Choroid plexus epithelial cell (primary cell): Measurements from ENCODE around the gene SLC8A3.

Experiments used
- DNase-seq: peaks from one replicate; pipeline ENCODE4 v3.0.0-alpha.2; 2010; ENCODE audit warnings: low read depth
- H3K4me3 ChIP-seq: 2 replicates; pipeline ENCODE4 v1.5.1; 2011; ENCODE audit warnings: low read depth, mild to moderate bottlenecking, control low read depth, low read length, moderate library complexity
- TF ChIP-seq, protein P1 (sequence below): conservative IDR thresholded peaks from 2 replicates; pipeline ENCODE4 v1.5.1; 2011; ENCODE audit warnings: low read depth, mild to moderate bottlenecking, control low read depth, inconsistent platforms, low read length, moderate library complexity

The SLC8A3 gene

DNA sequence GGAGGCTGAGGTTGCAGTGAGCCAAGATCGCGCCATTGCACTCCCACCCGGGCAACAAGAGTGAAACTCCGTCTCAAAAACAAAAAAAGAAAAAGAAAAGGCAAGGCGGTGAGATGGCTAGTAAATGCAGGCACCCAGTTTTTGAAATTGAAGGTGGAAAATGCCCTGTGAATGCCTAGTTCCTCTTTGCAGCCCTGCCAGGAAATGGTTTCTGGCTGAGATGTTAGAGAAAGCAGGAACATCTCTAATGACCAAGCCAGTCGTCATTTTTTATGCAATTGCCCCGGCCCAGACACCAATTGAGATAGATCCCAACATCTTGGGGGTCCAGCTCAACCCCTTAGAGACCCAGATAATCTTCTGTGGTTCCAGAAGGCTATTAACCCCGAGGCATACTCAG is 17.0 kb downstream of the SLC8A3 start:
- no peak overlapping the region for H3K4me3 ChIP-seq
- DNase-seq: no peak
- TF ChIP-seq, protein P1, sequence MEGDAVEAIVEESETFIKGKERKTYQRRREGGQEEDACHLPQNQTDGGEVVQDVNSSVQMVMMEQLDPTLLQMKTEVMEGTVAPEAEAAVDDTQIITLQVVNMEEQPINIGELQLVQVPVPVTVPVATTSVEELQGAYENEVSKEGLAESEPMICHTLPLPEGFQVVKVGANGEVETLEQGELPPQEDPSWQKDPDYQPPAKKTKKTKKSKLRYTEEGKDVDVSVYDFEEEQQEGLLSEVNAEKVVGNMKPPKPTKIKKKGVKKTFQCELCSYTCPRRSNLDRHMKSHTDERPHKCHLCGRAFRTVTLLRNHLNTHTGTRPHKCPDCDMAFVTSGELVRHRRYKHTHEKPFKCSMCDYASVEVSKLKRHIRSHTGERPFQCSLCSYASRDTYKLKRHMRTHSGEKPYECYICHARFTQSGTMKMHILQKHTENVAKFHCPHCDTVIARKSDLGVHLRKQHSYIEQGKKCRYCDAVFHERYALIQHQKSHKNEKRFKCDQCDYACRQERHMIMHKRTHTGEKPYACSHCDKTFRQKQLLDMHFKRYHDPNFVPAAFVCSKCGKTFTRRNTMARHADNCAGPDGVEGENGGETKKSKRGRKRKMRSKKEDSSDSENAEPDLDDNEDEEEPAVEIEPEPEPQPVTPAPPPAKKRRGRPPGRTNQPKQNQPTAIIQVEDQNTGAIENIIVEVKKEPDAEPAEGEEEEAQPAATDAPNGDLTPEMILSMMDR: no peak

DNA sequence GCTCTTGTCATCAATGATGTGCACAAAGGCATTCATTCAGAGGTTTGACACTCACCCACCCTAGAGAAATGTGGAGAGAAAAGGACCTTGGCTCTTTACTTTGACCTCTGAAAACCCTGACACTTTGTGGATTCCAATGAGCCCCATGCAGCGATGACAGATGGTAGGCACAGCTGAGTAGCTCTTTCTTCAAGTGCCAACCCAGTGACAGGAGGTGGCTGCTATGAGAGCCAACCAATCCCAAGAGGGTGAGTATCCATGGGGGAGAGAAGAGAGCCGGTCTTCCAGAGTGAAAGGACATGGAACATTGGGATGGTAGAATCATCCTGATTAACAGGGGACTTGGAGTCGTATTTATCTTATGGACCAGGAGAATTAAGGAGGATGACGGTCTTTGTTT is 17.8 kb downstream of the SLC8A3 start:
- DNase-seq: no peak
- TF ChIP-seq, protein P1: no peak
- H3K4me3 ChIP-seq: no peak overlapping the region

DNA sequence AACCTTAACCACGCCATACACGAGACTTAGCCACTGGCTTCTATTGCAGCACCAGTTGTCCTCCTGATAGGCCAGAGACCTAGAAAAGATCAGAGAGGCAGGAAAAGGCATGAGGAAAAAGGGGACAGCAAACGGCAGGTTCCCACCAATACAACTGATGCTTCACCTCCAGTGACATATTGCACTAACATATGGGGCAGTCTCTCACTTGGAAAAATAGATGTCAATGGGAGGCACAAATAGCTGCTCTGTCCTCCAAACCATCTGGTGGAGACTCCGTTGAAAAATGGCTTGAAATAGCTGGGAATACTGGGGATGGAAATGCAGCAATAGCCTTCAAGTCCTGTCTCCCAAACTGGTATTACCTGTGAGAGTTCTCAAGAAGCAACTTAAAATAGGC is 20.3 kb downstream of the SLC8A3 start:
- TF ChIP-seq, protein P1: no peak
- H3K4me3 ChIP-seq: no peak overlapping the region
- DNase-seq: no peak

DNA sequence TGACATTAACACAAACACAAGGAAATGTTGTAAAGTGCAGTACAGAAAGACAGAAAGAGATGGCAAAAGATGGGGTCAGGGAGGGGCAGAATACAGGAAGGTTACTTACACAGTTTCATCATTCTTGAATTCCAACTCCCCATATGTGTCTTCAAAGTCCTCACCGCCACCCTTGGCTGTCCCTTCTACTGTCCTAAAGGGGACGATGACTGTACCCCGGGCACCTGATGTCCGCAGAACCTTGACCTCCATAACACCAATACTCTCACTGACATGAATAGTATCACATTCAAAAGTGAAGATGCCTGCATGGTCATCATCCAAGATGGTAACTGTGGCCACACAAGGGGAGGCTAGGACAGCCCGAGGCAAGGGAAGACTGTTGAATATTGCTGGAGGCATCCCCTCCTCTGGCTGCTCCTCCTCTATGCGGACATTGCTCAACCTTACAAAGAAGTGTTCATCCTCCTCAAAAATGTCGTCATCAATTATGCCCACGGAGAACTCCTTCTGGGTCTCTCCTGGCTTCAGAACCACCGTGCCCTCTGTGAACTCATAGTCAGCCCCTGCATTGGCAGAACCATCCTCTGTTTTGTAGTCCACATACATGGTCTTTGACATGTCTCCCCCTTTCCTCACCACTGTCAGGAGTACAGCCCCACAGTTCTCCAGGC is 22.1 kb downstream of the SLC8A3 start:
- no peak for DNase-seq
- TF ChIP-seq, protein P1: no peak
- no peak overlapping the region for H3K4me3 ChIP-seq

DNA sequence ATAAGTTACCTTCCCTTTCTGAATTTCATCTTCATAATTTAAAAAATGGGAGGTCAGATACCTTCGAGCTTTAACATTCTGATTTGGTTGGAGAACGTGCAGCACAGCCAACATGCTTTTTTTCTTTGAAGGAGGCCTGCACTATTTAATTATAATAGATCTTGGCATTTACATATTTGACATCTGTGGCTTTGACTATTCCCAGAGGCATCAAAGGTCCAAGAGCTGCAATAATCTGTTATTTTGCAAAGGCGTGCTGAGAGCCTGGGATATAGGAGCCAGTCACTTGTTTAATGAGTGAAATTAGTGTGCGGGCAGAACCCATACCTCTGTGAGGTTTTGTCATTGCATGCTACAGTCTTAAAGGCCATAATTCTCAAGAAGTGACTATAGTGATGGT is 26.4 kb downstream of the SLC8A3 start:
- DNase-seq: no peak
- TF ChIP-seq, protein P1: no peak
- H3K4me3 ChIP-seq: no peak overlapping the region

DNA sequence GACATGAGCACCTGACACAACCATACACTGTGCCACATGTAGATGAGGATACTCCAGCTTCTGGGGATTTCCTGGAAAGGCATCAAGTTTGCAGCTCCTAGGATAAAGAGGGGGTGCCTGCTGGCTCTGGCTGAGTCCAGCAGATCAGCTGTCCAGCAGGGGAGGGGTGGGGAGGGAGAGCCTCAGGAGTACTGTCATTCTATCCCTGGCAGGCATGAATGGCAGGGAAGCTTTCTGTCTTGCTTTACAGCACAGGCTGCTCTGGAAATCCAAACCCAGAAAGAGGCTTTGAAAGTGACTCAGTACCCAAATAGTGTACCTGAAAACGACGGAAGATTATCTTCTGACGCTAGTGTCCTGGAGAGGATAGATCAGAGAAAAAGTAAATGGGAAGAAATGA is 32.2 kb downstream of the SLC8A3 start:
- DNase-seq: no peak
- no peak overlapping the region for H3K4me3 ChIP-seq
- TF ChIP-seq, protein P1: no peak

DNA sequence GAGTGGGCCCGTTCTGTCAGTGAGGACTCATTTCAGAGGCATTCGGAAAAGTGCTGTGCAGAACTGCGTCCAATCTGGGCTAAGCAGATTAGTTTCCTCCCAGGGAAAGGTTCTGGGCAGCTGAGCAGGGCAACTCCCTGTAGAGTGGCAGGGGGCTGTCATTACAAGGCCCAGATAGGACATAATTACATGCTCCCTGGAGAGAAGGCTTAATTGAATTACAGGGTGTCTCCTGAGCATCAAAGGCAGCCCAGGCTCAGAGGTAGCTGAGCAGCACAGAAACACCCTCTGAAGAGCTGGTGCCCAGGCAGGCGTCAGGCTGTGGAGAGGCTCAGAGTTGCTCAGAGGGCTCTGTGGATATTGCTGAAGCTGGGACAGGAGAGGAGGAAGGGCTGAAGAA is 36.0 kb downstream of the SLC8A3 start:
- DNase-seq: no peak
- TF ChIP-seq, protein P1: no peak
- H3K4me3 ChIP-seq: no peak overlapping the region
